Naive thymus-derived CD4-positive, alpha-beta T cell (primary cell): ENCODE measurements around the gene IDS. TPM values are rescaled to one million over a fixed set of nuclear protein-coding genes. Genes with fewer than 3 reads are reported as not detected.

Experiments
- ATAC-seq: fragments of 150-1000 bp; cut with Tn5 transposase; 2 replicates; pipeline ENCODE4 v1.10.0; 2021; ENCODE audit warnings: mild to moderate bottlenecking, moderate library complexity
- CTCF ChIA-PET: fragments of 350-600 bp; sonication (Branson Sonifier 250); formaldehyde crosslinking; loops from one replicate; lab custom pipeline; 2021; ENCODE audit warnings: antibody characterized with exemption; lab: Charles Lee
- POLR2A ChIA-PET: fragments of 350-600 bp; sonication (Branson Sonifier 250); formaldehyde crosslinking; loops from one replicate; lab custom pipeline; 2021; ENCODE audit warnings: antibody characterized with exemption, inconsistent platforms; lab: Charles Lee
- DNase-seq, 9 donors: peaks; one replicate each; pipeline versions ENCODE4 v3.0.0 to v3.0.0-alpha.2; 2020 to 2022; ENCODE audit warnings: mixed read lengths in 1 of 9
- H3K27ac ChIP-seq: one replicate; pipeline ENCODE4 v1.7.0; 2013; ENCODE audit warnings: mild to moderate bottlenecking, low read depth, low read length, moderate library complexity
- H3K27me3 ChIP-seq, 2 donors: one replicate each; pipeline ENCODE4 v1.7.0; 2013; ENCODE audit warnings: low read length in 2 of 2, mild to moderate bottlenecking in 2 of 2, moderate library complexity in 2 of 2; ENCODE audit not compliant: control insufficient read depth in 2 of 2, insufficient read depth in 2 of 2
- H3K36me3 ChIP-seq, 3 experiments: 1 replicate in 2 of 3; 2 replicates in 1 of 3; pipeline ENCODE4 v1.7.0; 2013; ENCODE audit warnings: low read length in 3 of 3, mild to moderate bottlenecking in 3 of 3, moderate library complexity in 1 of 3; ENCODE audit not compliant: insufficient read depth in 3 of 3, control insufficient read depth in 2 of 3
- H3K4me1 ChIP-seq, 2 donors: one replicate each; pipeline ENCODE4 v1.7.0; 2013; ENCODE audit warnings: low read length in 2 of 2, mild to moderate bottlenecking in 2 of 2, moderate library complexity in 1 of 2; ENCODE audit not compliant: control insufficient read depth in 2 of 2, insufficient read depth in 2 of 2
- H3K4me3 ChIP-seq: 2 replicates; pipeline ENCODE4 v1.7.0; 2013; ENCODE audit warnings: mild to moderate bottlenecking, low read length
- H3K9me3 ChIP-seq, 3 experiments: 1 replicate in 2 of 3; 2 replicates in 1 of 3; pipeline ENCODE4 v1.7.0; 2013; ENCODE audit warnings: low read length in 3 of 3; ENCODE audit not compliant: control insufficient read depth in 2 of 3
- H3K27ac Mint-ChIP-seq, 9 donors: one replicate each; pipeline ENCODE4 v1.8.0; 2020 to 2022; ENCODE audit warnings: mixed read lengths in 9 of 9, mild to moderate bottlenecking in 8 of 9, moderate library complexity in 5 of 9, inconsistent platforms in 2 of 9
- H3K27me3 Mint-ChIP-seq, 5 donors: one replicate each; pipeline ENCODE4 v1.8.0; 2021 to 2022; ENCODE audit warnings: mixed read lengths in 5 of 5, mild to moderate bottlenecking in 1 of 5
- H3K36me3 Mint-ChIP-seq, 5 donors: one replicate each; pipeline ENCODE4 v1.8.0; 2020 to 2022; ENCODE audit warnings: mixed read lengths in 5 of 5, mild to moderate bottlenecking in 3 of 5, inconsistent platforms in 1 of 5
- H3K4me1 Mint-ChIP-seq, 7 donors: one replicate each; pipeline ENCODE4 v1.8.0; 2020 to 2022; ENCODE audit warnings: mixed read lengths in 7 of 7, mild to moderate bottlenecking in 3 of 7, inconsistent platforms in 1 of 7
- H3K4me3 Mint-ChIP-seq, 10 donors: one replicate each; pipeline ENCODE4 v1.8.0; 2020 to 2022; ENCODE audit warnings: mild to moderate bottlenecking in 10 of 10, mixed read lengths in 10 of 10, moderate library complexity in 6 of 10, inconsistent platforms in 2 of 10
- H3K9me3 Mint-ChIP-seq, 11 donors: one replicate each; pipeline ENCODE4 v1.8.0; 2020 to 2022; ENCODE audit warnings: mixed read lengths in 11 of 11, mild to moderate bottlenecking in 4 of 11, inconsistent platforms in 1 of 11, moderate library complexity in 1 of 11
- intact Hi-C, 2 donors: fragments of 100-400 bp; cut with micrococcal nuclease; formaldehyde crosslinking; loops; one replicate each; pipeline ENCODE4 v1.15.1; 2023
- polyA plus RNA-seq, 2 donors: library from polyadenylated mRNA; unstranded; fragments of 300-500 nt; fragmentation: Illumina TruSeq; gene quantifications; one replicate each; pipeline ENCODE4 v1.2.3, GENCODE V29; 2021
- total RNA-seq, 6 experiments: library from RNA in 5 of 6; stranded (reverse) in 5 of 6; gene quantifications; 1 replicate in 5 of 6; 2 replicates in 1 of 6; pipeline ENCODE4 v1.2.3 and lab custom pipeline; 2021 to 2026

The IDS gene
- total and polyA plus RNA-seq, 7 experiments from 2014 or later = 73.1 to 317 (median 131) TPM

- H3K27ac Mint-ChIP-seq = no peak overlapping the region
- Histone ChIP-seq H3K4me1 (no peaks in the 10 kb centered on the region), H3K36me3 (no peaks in the 10 kb centered on the region), H3K27me3 (no peaks in the 10 kb centered on the region), H3K9me3 (no peaks in the 10 kb centered on the region), H3K27ac (no peak overlapping the region), H3K4me3 (no peak overlapping the region)
- peaks cover 0 to 3% (median 0%) of the 10 kb centered on the region in 5 donors for H3K27me3 Mint-ChIP-seq
- H3K4me1 Mint-ChIP-seq = peaks cover 0 to 6% (median 0%) of the 10 kb centered on the region in 7 donors
- no peak overlapping the region for H3K4me3 Mint-ChIP-seq
- ATAC-seq (no peak), DNase-seq (no peak)
- peaks cover 0 to 14% (median 1%) of the 10 kb centered on the region in 5 donors for H3K36me3 Mint-ChIP-seq
- H3K9me3 Mint-ChIP-seq = no peaks in the 10 kb centered on the region
- ChIA-PET CTCF (no interaction called here), POLR2A (no interaction called here)
- intact Hi-C loops = loop anchor here in 1 of 2 donors (10.0 kb wide), 1 partner anchor 189 kb away; no protein-coding TSS in a partner anchor
These were observed 31.1 kb downstream of the IDS start for GRCh38 chrX:149473966-149474365.

GRCh38 chrX:149473092-149473491, 32.0 kb downstream of the IDS start:
- intact Hi-C loops = loop anchor here in 1 of 2 donors (10.0 kb wide), 1 partner anchor 188 kb away; no protein-coding TSS in a partner anchor
- CTCF ChIA-PET = no interaction called here

GRCh38 chrX:149472625-149473024, 32.5 kb downstream of the IDS start:
- intact Hi-C loops = loop anchor here in 1 of 2 donors (10.0 kb wide), 1 partner anchor 188 kb away; no protein-coding TSS in a partner anchor
- Histone ChIP-seq H3K4me3 (no peak overlapping the region), H3K4me1 (no peaks in the 10 kb centered on the region), H3K9me3 (no peaks in the 10 kb centered on the region), H3K27ac (no peak overlapping the region), H3K36me3 (no peaks in the 10 kb centered on the region), H3K27me3 (no peaks in the 10 kb centered on the region)
- POLR2A ChIA-PET = no interaction called here
- no peak for ATAC-seq
- CTCF ChIA-PET = no interaction called here
- H3K27ac Mint-ChIP-seq = no peak overlapping the region
- H3K27me3 Mint-ChIP-seq = peaks cover 0 to 3% (median 0%) of the 10 kb centered on the region in 5 donors
- peaks cover 0 to 6% (median 0%) of the 10 kb centered on the region in 7 donors for H3K4me1 Mint-ChIP-seq
- no peak for DNase-seq
- H3K36me3 Mint-ChIP-seq = peaks cover 0 to 4% (median 0%) of the 10 kb centered on the region in 5 donors
- H3K4me3 Mint-ChIP-seq = no peak overlapping the region
- H3K9me3 Mint-ChIP-seq = no peaks in the 10 kb centered on the region

More at GRCh38 chrX:149473092-149473491, 32.0 kb downstream of the IDS start:
- Histone ChIP-seq H3K27ac (no peak overlapping the region), H3K36me3 (no peaks in the 10 kb centered on the region), H3K9me3 (no peaks in the 10 kb centered on the region), H3K4me3 (no peak overlapping the region), H3K27me3 (no peaks in the 10 kb centered on the region), H3K4me1 (no peaks in the 10 kb centered on the region)
- no peak for ATAC-seq
- Mint-ChIP-seq H3K4me3 (no peak overlapping the region), H3K9me3 (no peaks in the 10 kb centered on the region), H3K27ac (no peak overlapping the region), H3K36me3 (peaks cover 0 to 9% (median under 1%) of the 10 kb centered on the region in 5 donors), H3K4me1 (peaks cover 0 to 6% (median 0%) of the 10 kb centered on the region in 7 donors), H3K27me3 (peaks cover 0 to 3% (median 0%) of the 10 kb centered on the region in 5 donors)
- no peak for DNase-seq
- POLR2A ChIA-PET = no interaction called here

- peaks cover 0 to 2% (median 0%) of the 10 kb centered on the region in 7 donors for H3K4me1 Mint-ChIP-seq
- Histone ChIP-seq H3K4me3 (no peak overlapping the region), H3K27me3 (no peaks in the 10 kb centered on the region), H3K36me3 (no peaks in the 10 kb centered on the region), H3K9me3 (no peaks in the 10 kb centered on the region), H3K4me1 (no peaks in the 10 kb centered on the region), H3K27ac (no peak overlapping the region)
- intact Hi-C loops = loop anchor here (1.0 to 10.0 kb wide), 2 partner anchors 187 to 1422 kb away; no protein-coding TSS in a partner anchor
- ATAC-seq (no peak), DNase-seq (no peak)
- peaks cover 0 to 1% (median 0%) of the 10 kb centered on the region in 5 donors for H3K36me3 Mint-ChIP-seq
- no peak overlapping the region for H3K4me3 Mint-ChIP-seq
- POLR2A ChIA-PET = no interaction called here
- peaks cover 0 to 3% (median 0%) of the 10 kb centered on the region in 5 donors for H3K27me3 Mint-ChIP-seq
- no peaks in the 10 kb centered on the region for H3K9me3 Mint-ChIP-seq
- CTCF ChIA-PET = interaction anchor here (1.3 kb wide), 1 partner anchor 1421 kb away, joined by 3 read pairs; no protein-coding TSS in a partner anchor
- no peak overlapping the region for H3K27ac Mint-ChIP-seq
These were observed 33.7 kb downstream of the IDS start for GRCh38 chrX:149471397-149471796.

- no peak overlapping the region for H3K27ac Mint-ChIP-seq
- CTCF ChIA-PET = interaction anchor here (1.3 kb wide), 1 partner anchor 1421 kb away, joined by 3 read pairs; no protein-coding TSS in a partner anchor
- Histone ChIP-seq H3K9me3 (no peaks in the 10 kb centered on the region), H3K4me1 (no peaks in the 10 kb centered on the region), H3K36me3 (no peaks in the 10 kb centered on the region), H3K27me3 (no peaks in the 10 kb centered on the region), H3K27ac (no peak overlapping the region), H3K4me3 (no peak overlapping the region)
- no peaks in the 10 kb centered on the region for H3K4me1 Mint-ChIP-seq
- ATAC-seq (peak; percentile 86), DNase-seq (peak; percentile 21 to 65 (median 49))
- H3K9me3 Mint-ChIP-seq = no peaks in the 10 kb centered on the region
- peaks cover 0 to 4% (median 3%) of the 10 kb centered on the region in 5 donors for H3K27me3 Mint-ChIP-seq
- H3K36me3 Mint-ChIP-seq = peaks cover 0 to 1% (median 0%) of the 10 kb centered on the region in 5 donors
- POLR2A ChIA-PET = no interaction called here
- intact Hi-C loops = loop anchor here (1.0 to 10.0 kb wide), 2 partner anchors 186 to 1422 kb away; no protein-coding TSS in a partner anchor
- peak overlapping the region in 2 of 10 donors; percentile 30 to 35 for H3K4me3 Mint-ChIP-seq
These were observed 34.2 kb downstream of the IDS start for GRCh38 chrX:149470955-149471354.

- H3K27ac Mint-ChIP-seq = no peak overlapping the region
- DNase-seq (no peak), ATAC-seq (no peak)
- Histone ChIP-seq H3K9me3 (no peaks in the 10 kb centered on the region), H3K4me3 (no peak overlapping the region), H3K4me1 (no peaks in the 10 kb centered on the region), H3K36me3 (no peaks in the 10 kb centered on the region), H3K27me3 (no peaks in the 10 kb centered on the region), H3K27ac (no peak overlapping the region)
- H3K9me3 Mint-ChIP-seq = no peaks in the 10 kb centered on the region
- H3K27me3 Mint-ChIP-seq = peaks cover 0 to 5% (median 3%) of the 10 kb centered on the region in 5 donors
- ChIA-PET CTCF (no interaction called here), POLR2A (no interaction called here)
- H3K36me3 Mint-ChIP-seq = peaks cover 0 to 1% (median 0%) of the 10 kb centered on the region in 5 donors
- H3K4me3 Mint-ChIP-seq = no peak overlapping the region
- intact Hi-C loops = no loop called here
- no peaks in the 10 kb centered on the region for H3K4me1 Mint-ChIP-seq
These were observed 35.7 kb downstream of the IDS start for GRCh38 chrX:149469406-149469805.

GRCh38 chrX:149467920-149468319, 37.2 kb downstream of the IDS start:
- intact Hi-C loops = no loop called here
- Mint-ChIP-seq H3K36me3 (no peaks in the 10 kb centered on the region), H3K27me3 (peaks cover 0 to 5% (median 2%) of the 10 kb centered on the region in 5 donors), H3K4me1 (no peaks in the 10 kb centered on the region), H3K9me3 (no peaks in the 10 kb centered on the region), H3K4me3 (no peak overlapping the region), H3K27ac (no peak overlapping the region)
- H3K9me3 ChIP-seq = no peaks in the 10 kb centered on the region
- no peak overlapping the region for H3K27ac ChIP-seq
- POLR2A ChIA-PET = no interaction called here
- no peak for ATAC-seq
- CTCF ChIA-PET = no interaction called here
- H3K36me3 ChIP-seq = no peaks in the 10 kb centered on the region
- no peak for DNase-seq
- no peaks in the 10 kb centered on the region for H3K27me3 ChIP-seq
- no peak overlapping the region for H3K4me3 ChIP-seq
- H3K4me1 ChIP-seq = no peaks in the 10 kb centered on the region
